Thyroid gland (tissue), 4 donors: ENCODE results near the gene SATB2.

Experiments
- POLR2A ChIP-seq, 2 donors: fragments of 450-650 bp; IDR thresholded peaks; one replicate each; pipeline ENCODE4 v1.6.1; 2017; ENCODE audit warnings: antibody characterized with exemption in 2 of 2, mild to moderate bottlenecking in 2 of 2, moderate library complexity in 1 of 2
- TF ChIP-seq, protein P1 (sequence below), 6 experiments: fragments of 200-600 bp in 3 of 6; fragments of 450-650 bp in 3 of 6; sonication (generic) in 3 of 6; IDR thresholded peaks; one replicate each; pipeline ENCODE4 v1.5.1; 2016 to 2019; ENCODE audit warnings: antibody characterized with exemption in 6 of 6, mild to moderate bottlenecking in 2 of 6, inconsistent platforms in 1 of 6, moderate library complexity in 1 of 6

DNA sequence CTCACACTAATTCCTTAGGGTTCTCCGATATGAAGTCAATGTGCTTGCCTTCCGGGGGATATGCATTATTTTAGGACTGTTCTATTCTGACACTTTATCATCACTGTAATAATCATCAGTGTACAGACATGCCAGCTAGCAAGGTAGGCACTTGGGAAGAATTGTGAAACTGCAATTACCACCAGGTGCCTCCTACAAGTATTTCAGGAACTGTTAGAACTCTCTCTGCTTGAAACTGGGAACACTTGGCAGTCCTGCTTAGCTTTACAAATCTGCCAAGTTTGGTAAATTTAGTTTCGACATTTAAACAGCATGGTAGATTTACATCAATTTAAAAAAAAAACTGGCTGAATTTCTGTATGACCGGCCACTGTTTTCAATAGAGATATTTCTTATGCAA lies 128.7 kb downstream of the SATB2 start:
- TF ChIP-seq, protein P1, sequence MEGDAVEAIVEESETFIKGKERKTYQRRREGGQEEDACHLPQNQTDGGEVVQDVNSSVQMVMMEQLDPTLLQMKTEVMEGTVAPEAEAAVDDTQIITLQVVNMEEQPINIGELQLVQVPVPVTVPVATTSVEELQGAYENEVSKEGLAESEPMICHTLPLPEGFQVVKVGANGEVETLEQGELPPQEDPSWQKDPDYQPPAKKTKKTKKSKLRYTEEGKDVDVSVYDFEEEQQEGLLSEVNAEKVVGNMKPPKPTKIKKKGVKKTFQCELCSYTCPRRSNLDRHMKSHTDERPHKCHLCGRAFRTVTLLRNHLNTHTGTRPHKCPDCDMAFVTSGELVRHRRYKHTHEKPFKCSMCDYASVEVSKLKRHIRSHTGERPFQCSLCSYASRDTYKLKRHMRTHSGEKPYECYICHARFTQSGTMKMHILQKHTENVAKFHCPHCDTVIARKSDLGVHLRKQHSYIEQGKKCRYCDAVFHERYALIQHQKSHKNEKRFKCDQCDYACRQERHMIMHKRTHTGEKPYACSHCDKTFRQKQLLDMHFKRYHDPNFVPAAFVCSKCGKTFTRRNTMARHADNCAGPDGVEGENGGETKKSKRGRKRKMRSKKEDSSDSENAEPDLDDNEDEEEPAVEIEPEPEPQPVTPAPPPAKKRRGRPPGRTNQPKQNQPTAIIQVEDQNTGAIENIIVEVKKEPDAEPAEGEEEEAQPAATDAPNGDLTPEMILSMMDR (IDR thresholded peaks at IDR 0.05): no peak
- no peak for TF ChIP-seq POLR2A (IDR thresholded peaks at IDR 0.05)
